Prostate gland (tissue), 2 donors: ENCODE results near the gene GRID2.

Experiments used
- CTCF ChIP-seq, 4 experiments: fragments of 200-600 bp in 2 of 4; fragments of 450-650 bp in 2 of 4; sonication (generic) in 2 of 4; IDR thresholded peaks; 1 replicate in 3 of 4; 2 replicates in 1 of 4; pipeline ENCODE4 v1.5.1; 2016 to 2019; ENCODE audit warnings: antibody characterized with exemption in 4 of 4, mild to moderate bottlenecking in 2 of 4, moderate library complexity in 2 of 4
- POLR2A ChIP-seq: fragments of 450-650 bp; IDR thresholded peaks from one replicate; pipeline ENCODE4 v1.6.1; 2016; ENCODE audit warnings: antibody characterized with exemption, mild to moderate bottlenecking
- POLR2AphosphoS5 ChIP-seq: sonication (generic); formaldehyde crosslinking; IDR thresholded peaks from one replicate; pipeline ENCODE4 v1.6.1; 2017; ENCODE audit warnings: antibody characterized with exemption

GRCh38 chr4:93320356-93320755 is 1016.6 kb downstream of the GRID2 start:
- TF ChIP-seq CTCF (IDR thresholded peaks at IDR 0.05) (no peak), POLR2AphosphoS5 (no peak), POLR2A (no peak)
